Measurements from ENCODE around the gene RPS6KA6. TPM values are rescaled to one million over a fixed set of nuclear protein-coding genes. Genes with fewer than 3 reads are reported as not detected.

Gene RPS6KA6
- total and polyA plus RNA-seq, 2 donors (not counting 1 experiment from before 2014, with no cell fraction given) = 0.37 to 0.59 TPM

DNA sequence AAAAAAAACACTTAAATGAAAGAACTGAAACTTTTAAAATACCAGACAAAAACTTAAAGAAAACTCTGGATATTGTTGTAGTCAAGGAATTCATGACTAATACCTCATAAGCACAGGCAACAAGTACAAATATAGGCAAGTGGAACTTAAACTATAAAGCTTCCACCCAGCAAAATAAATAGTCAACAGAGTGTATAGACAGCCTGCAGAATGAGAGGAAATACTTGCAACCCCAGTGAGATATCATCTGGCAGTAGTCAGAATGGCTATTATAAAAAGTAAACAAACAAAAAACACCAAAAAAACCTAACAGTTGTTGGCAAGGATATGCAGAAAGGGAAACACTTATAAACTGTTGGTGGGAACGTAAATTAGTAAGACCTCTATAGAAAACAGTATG, 9.6 kb upstream of the RPS6KA6 start:
- ChIA-PET POLR2A (no interaction called here), CTCF (no interaction called here)
- Histone ChIP-seq H4K20me1 (ENCODE audit: control insufficient read depth, insufficient read depth, low read length, poor library complexity, severe bottlenecking) (no peaks in the 10 kb centered on the region), H3K4me1 (ENCODE audit: control insufficient read depth in 2 of 2, insufficient read depth in 2 of 2, low read length in 2 of 2) (no peaks in the 10 kb centered on the region), H3K36me3 (replicated peaks in 1 of 2; ENCODE audit: control extremely low read depth in 1 of 2, control insufficient read depth in 1 of 2, extremely low read depth in 1 of 2, insufficient read depth in 2 of 2, low read length in 1 of 2) (no peaks in the 10 kb centered on the region), H3K4me3 (ENCODE audit: control extremely low read depth in 1 of 5, extremely low read depth in 1 of 5, insufficient read depth in 1 of 5, low read depth in 2 of 5, low read length in 4 of 5) (no peak overlapping the region), H2AFZ (ENCODE audit: insufficient read depth, low read depth, low read length, poor library complexity, severe bottlenecking) (no peak overlapping the region), H3K9ac (ENCODE audit: low read length) (no peak overlapping the region), H3K9me3 (ENCODE audit: control extremely low read depth in 1 of 3, control insufficient read depth in 2 of 3, insufficient read depth in 1 of 3, low read length in 2 of 3) (peaks cover 0 to 3% (median 0%) of the 10 kb centered on the region in 3 donors), H3K4me2 (replicated peaks; ENCODE audit: low read depth, low read length, poor library complexity, severe bottlenecking) (no peak overlapping the region), H3K27me3 (replicated peaks in 1 of 4; ENCODE audit: control extremely low read depth in 1 of 4, control insufficient read depth in 3 of 4, insufficient read depth in 4 of 4, low read length in 3 of 4) (no peaks in the 10 kb centered on the region), H3K27ac (ENCODE audit: low read length in 2 of 2) (no peak overlapping the region), H3K79me2 (ENCODE audit: control insufficient read depth, insufficient read depth, low read length) (no peaks in the 10 kb centered on the region)
- no CpG with 5 or more reads among the region's 1 CpG for WGBS (ENCODE audit: insufficient coverage)
- no peak overlapping the region for H3K27ac Mint-ChIP-seq
- H3K9me3 Mint-ChIP-seq (ENCODE audit: insufficient read depth) = no peaks in the 10 kb centered on the region
- no peaks in the 10 kb centered on the region for H3K4me1 Mint-ChIP-seq
- no peak overlapping the region for H3K4me3 Mint-ChIP-seq
- no peak for ATAC-seq (ENCODE audit: low read depth)
- H3K27me3 Mint-ChIP-seq = no peaks in the 10 kb centered on the region
- intact Hi-C loops (cut with micrococcal nuclease) = no loop called here
- no peak for TF ChIP-seq EZH2 (IDR thresholded peaks at IDR 0.05; ENCODE audit: borderline replicate concordance, insufficient read depth, low read depth, low read length, poor library complexity, severe bottlenecking)
- TF ChIP-seq, protein P1, sequence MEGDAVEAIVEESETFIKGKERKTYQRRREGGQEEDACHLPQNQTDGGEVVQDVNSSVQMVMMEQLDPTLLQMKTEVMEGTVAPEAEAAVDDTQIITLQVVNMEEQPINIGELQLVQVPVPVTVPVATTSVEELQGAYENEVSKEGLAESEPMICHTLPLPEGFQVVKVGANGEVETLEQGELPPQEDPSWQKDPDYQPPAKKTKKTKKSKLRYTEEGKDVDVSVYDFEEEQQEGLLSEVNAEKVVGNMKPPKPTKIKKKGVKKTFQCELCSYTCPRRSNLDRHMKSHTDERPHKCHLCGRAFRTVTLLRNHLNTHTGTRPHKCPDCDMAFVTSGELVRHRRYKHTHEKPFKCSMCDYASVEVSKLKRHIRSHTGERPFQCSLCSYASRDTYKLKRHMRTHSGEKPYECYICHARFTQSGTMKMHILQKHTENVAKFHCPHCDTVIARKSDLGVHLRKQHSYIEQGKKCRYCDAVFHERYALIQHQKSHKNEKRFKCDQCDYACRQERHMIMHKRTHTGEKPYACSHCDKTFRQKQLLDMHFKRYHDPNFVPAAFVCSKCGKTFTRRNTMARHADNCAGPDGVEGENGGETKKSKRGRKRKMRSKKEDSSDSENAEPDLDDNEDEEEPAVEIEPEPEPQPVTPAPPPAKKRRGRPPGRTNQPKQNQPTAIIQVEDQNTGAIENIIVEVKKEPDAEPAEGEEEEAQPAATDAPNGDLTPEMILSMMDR (IDR thresholded peaks at IDR 0.05) = no peak
- DNase-seq = no peak

DNA sequence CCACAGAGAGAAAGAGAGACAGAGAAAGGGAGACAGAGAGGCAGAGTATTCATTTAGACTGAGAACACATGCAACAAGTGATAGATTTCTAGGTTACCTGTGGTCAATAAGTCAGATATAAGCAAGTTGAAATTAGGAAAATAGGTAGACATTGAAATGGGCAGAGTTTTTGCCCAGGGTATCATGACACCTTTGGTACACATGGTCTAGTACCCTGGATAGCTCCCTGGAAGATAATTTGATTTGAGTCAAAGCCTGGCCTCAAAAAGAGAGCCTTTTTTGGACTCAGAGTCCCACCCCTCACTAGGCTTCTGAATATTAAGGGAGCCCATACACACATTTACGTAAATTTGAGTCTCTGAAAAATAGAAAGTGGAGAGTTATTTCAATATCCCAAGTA, 4.0 kb upstream of the RPS6KA6 start:
- intact Hi-C loops (cut with micrococcal nuclease) = no loop called here
- ATAC-seq (ENCODE audit: low read depth) (no peak), DNase-seq (no peak)
- Histone ChIP-seq H4K20me1 (ENCODE audit: control insufficient read depth, insufficient read depth, low read length, poor library complexity, severe bottlenecking) (no peaks in the 10 kb centered on the region), H3K9me3 (ENCODE audit: control extremely low read depth in 1 of 3, control insufficient read depth in 2 of 3, insufficient read depth in 1 of 3, low read length in 2 of 3) (no peaks in the 10 kb centered on the region), H3K4me2 (replicated peaks; ENCODE audit: low read depth, low read length, poor library complexity, severe bottlenecking) (no peak overlapping the region), H3K9ac (ENCODE audit: low read length) (no peak overlapping the region), H3K79me2 (ENCODE audit: control insufficient read depth, insufficient read depth, low read length) (no peaks in the 10 kb centered on the region), H3K4me1 (ENCODE audit: control insufficient read depth in 2 of 2, insufficient read depth in 2 of 2, low read length in 2 of 2) (no peaks in the 10 kb centered on the region), H3K36me3 (replicated peaks in 1 of 2; ENCODE audit: control extremely low read depth in 1 of 2, control insufficient read depth in 1 of 2, extremely low read depth in 1 of 2, insufficient read depth in 2 of 2, low read length in 1 of 2) (no peaks in the 10 kb centered on the region), H3K4me3 (ENCODE audit: control extremely low read depth in 1 of 5, extremely low read depth in 1 of 5, insufficient read depth in 1 of 5, low read depth in 2 of 5, low read length in 4 of 5) (no peak overlapping the region), H3K27me3 (replicated peaks in 1 of 4; ENCODE audit: control extremely low read depth in 1 of 4, control insufficient read depth in 3 of 4, insufficient read depth in 4 of 4, low read length in 3 of 4) (peaks cover 0 to 3% (median 0%) of the 10 kb centered on the region in 4 experiments), H3K27ac (ENCODE audit: low read length in 2 of 2) (no peak overlapping the region), H2AFZ (ENCODE audit: insufficient read depth, low read depth, low read length, poor library complexity, severe bottlenecking) (no peak overlapping the region)
- WGBS (ENCODE audit: insufficient coverage) = no CpG with 5 or more reads among the region's 1 CpG
- ChIA-PET POLR2A (no interaction called here), CTCF (no interaction called here)
- Mint-ChIP-seq H3K27ac (no peak overlapping the region), H3K4me3 (no peak overlapping the region), H3K27me3 (peaks cover 10% of the 10 kb centered on the region), H3K4me1 (peaks cover 3% of the 10 kb centered on the region), H3K9me3 (ENCODE audit: insufficient read depth) (no peaks in the 10 kb centered on the region)
- TF ChIP-seq, protein P1 (IDR thresholded peaks at IDR 0.05) = no peak
- TF ChIP-seq EZH2 (IDR thresholded peaks at IDR 0.05; ENCODE audit: borderline replicate concordance, insufficient read depth, low read depth, low read length, poor library complexity, severe bottlenecking) = no peak

All from B cell (primary cell).